ENCODE data around the gene ACO1.

The ACO1 gene

GRCh38 chr9:32384002-32384363 lies 460 bp upstream of the ACO1 start:
- DNase-seq = no peak

- DNase-seq = no peak
Measured at GRCh38 chr9:32385152-32385884, 875 bp downstream of the ACO1 start.

GRCh38 chr9:32385885-32386283 lies 1.4 kb downstream of the ACO1 start:
- no peak for DNase-seq

- no peak for DNase-seq
Measured at GRCh38 chr9:32387256-32387655, 2.8 kb downstream of the ACO1 start.

GRCh38 chr9:32389365-32389764 lies 4.9 kb downstream of the ACO1 start:
- no peak for DNase-seq

GRCh38 chr9:32393911-32394310 lies 9.5 kb downstream of the ACO1 start:
- no peak for DNase-seq

GRCh38 chr9:32394381-32395049 lies 10.1 kb downstream of the ACO1 start:
- DNase-seq = no peak

- DNase-seq = no peak
Measured at GRCh38 chr9:32395510-32396216, 11.2 kb downstream of the ACO1 start.

GRCh38 chr9:32398207-32398606 lies 13.8 kb downstream of the ACO1 start:
- no peak for DNase-seq

GRCh38 chr9:32399110-32399815 lies 14.8 kb downstream of the ACO1 start:
- no peak for DNase-seq

GRCh38 chr9:32401488-32401887 lies 17.0 kb downstream of the ACO1 start:
- no peak for DNase-seq

GRCh38 chr9:32403567-32404260 lies 19.3 kb downstream of the ACO1 start:
- no peak for DNase-seq

- no peak for DNase-seq
Measured at GRCh38 chr9:32404402-32404801, 20.0 kb downstream of the ACO1 start.

- DNase-seq = no peak
Measured at GRCh38 chr9:32404856-32405255, 20.4 kb downstream of the ACO1 start.

GRCh38 chr9:32405506-32405905 lies 21.1 kb downstream of the ACO1 start:
- no peak for DNase-seq

GRCh38 chr9:32406046-32406445 lies 21.6 kb downstream of the ACO1 start:
- no peak for DNase-seq

- DNase-seq = no peak
Measured at GRCh38 chr9:32411753-32412152, 27.3 kb downstream of the ACO1 start.

- DNase-seq = no peak
Measured at GRCh38 chr9:32412440-32412839, 28.0 kb downstream of the ACO1 start.

- no peak for DNase-seq
Measured at GRCh38 chr9:32413424-32413823, 29.0 kb downstream of the ACO1 start.

GRCh38 chr9:32414856-32415255 lies 30.4 kb downstream of the ACO1 start:
- no peak for DNase-seq

GRCh38 chr9:32419921-32420320 lies 35.5 kb downstream of the ACO1 start:
- no peak for DNase-seq

- no peak for DNase-seq
Measured at GRCh38 chr9:32422237-32422806, 37.9 kb downstream of the ACO1 start.

- no peak for DNase-seq
Measured at GRCh38 chr9:32423371-32423770, 38.9 kb downstream of the ACO1 start.
